ENCODE results near the gene IGSF3. TPM values are rescaled to one million over a fixed set of nuclear protein-coding genes. Genes with fewer than 3 reads are reported as not detected.
A peak's percentile ranks its signal among the peaks of the same experiment; 100 is the strongest.

IGSF3 gene
- 6.8 and 7.2 TPM in 2 replicates for total RNA-seq

- intact Hi-C loops (cut with micrococcal nuclease): loop anchor here (5.0 kb wide), 1 partner anchor 390 kb away; no protein-coding TSS in a partner anchor
- H3K4me1 Mint-ChIP-seq: peaks cover 16% of the 10 kb centered on the region
- ChIA-PET POLR2A (interaction anchor here (0.6 kb wide), 2 partner anchors 252 to 484 kb away, joined by 3 to 4 read pairs; no protein-coding TSS in a partner anchor), CTCF (interaction anchor here (1.3 kb wide), 1 partner anchor 93 kb away, joined by 4 read pairs; no protein-coding TSS in a partner anchor)
- H3K27me3 Mint-ChIP-seq: peaks cover 40% of the 10 kb centered on the region
- H3K9me3 Mint-ChIP-seq: no peaks in the 10 kb centered on the region
- no peak within 1 kb of the TSS for H3K27ac Mint-ChIP-seq
- no peaks in the 10 kb centered on the region for H3K36me3 Mint-ChIP-seq (ENCODE audit: low read depth)
- peak within 1 kb of the TSS; percentile 83 for H3K4me3 Mint-ChIP-seq
- DNase-seq (peak; percentile 36), ATAC-seq (ENCODE audit: low read depth) (peak; percentile 84)
- TF ChIP-seq CTCF (IDR thresholded peaks at IDR 0.05): no peak
Observed at GRCh38 chr1:116667575-116668105, at the start of gene IGSF3. Gene IGSF3, minus strand, starts transcription at chr1:116667733. Its CDS starts 1,407 bp downstream, at chr1:116666326.

DNA sequence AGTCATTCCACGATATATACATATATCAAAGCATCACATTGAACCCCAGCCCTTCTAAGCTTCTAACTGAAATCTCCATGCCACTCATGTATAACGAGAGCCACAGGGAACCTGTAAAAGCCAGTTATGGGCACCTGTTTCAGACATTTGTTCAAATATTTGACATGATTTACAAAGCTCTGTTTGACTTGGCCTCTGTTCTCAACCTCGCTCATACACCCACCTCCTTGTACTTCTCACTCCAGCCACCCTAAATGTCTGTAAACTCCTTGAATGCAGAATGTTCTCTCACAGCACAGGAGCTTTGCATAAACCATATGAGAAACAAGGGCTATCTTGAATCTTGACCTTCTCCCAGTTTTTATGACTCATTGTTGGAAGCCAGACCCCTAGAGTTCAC, 49.8 kb upstream of the IGSF3 start:
- CTCF ChIA-PET: interaction anchor here (1.8 kb wide), 1 partner anchor 9 kb away, joined by 6 read pairs; no protein-coding TSS in a partner anchor
- Mint-ChIP-seq H3K4me3 (no peak overlapping the region), H3K27ac (no peak overlapping the region), H3K36me3 (ENCODE audit: low read depth) (no peaks in the 10 kb centered on the region), H3K9me3 (no peaks in the 10 kb centered on the region), H3K27me3 (no peaks in the 10 kb centered on the region), H3K4me1 (no peaks in the 10 kb centered on the region)
- intact Hi-C loops (cut with micrococcal nuclease): no loop called here
- TF ChIP-seq CTCF (IDR thresholded peaks at IDR 0.05): no peak
- ATAC-seq (ENCODE audit: low read depth) (no peak), DNase-seq (no peak)
- POLR2A ChIA-PET: no interaction called here

DNA sequence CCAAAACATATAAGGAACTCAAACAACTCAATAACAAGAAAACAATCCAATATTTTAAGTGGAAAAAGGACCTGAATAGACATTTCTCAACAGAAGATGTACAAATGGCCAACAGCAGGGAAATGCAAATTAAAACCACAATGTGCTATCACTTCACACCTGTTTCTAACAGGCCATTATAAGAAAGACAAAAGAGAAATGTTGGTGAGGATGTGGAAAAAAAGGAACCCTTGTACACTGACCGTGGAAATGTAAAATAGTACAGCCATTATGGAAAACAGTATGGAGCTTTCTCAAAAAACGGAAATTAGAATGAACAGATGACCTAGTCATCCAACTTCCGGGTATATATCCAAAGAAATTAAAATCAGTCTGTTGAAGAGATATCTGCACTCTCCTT, 48.9 kb upstream of the IGSF3 start:
- ChIA-PET POLR2A (no interaction called here), CTCF (interaction anchor here (1.8 kb wide), 1 partner anchor 10 kb away, joined by 6 read pairs; no protein-coding TSS in a partner anchor)
- Mint-ChIP-seq H3K27me3 (no peaks in the 10 kb centered on the region), H3K4me1 (no peaks in the 10 kb centered on the region), H3K36me3 (ENCODE audit: low read depth) (no peaks in the 10 kb centered on the region), H3K27ac (no peak overlapping the region), H3K9me3 (no peaks in the 10 kb centered on the region), H3K4me3 (no peak overlapping the region)
- no peak for TF ChIP-seq CTCF (IDR thresholded peaks at IDR 0.05)
- DNase-seq: no peak
- intact Hi-C loops (cut with micrococcal nuclease): no loop called here
- ATAC-seq (ENCODE audit: low read depth): no peak

DNA sequence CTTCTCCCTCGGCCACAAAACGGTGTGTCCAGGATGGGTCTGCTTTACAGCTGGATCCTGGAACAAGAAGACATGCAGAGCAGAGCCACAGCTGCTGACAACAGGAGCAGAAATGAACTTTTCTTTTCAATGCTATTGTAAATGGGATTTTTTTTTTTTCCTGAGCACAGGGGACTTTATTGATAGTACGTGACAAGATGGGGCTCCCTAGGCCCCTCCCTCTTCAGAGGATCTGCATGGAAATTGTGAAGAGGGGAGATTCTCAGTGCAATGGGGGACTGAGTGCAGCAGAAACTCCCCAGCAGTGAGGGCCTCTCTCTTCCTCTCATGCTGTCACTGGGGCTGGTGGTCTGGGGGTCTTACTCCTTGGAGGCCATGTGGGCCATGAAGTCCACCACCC, 45.9 kb upstream of the IGSF3 start:
- TF ChIP-seq CTCF (IDR thresholded peaks at IDR 0.05): no peak
- intact Hi-C loops (cut with micrococcal nuclease): no loop called here
- no peaks in the 10 kb centered on the region for H3K4me1 Mint-ChIP-seq
- no peak overlapping the region for H3K27ac Mint-ChIP-seq
- no peak for ATAC-seq (ENCODE audit: low read depth)
- no peaks in the 10 kb centered on the region for H3K36me3 Mint-ChIP-seq (ENCODE audit: low read depth)
- POLR2A ChIA-PET: no interaction called here
- CTCF ChIA-PET: no interaction called here
- no peak overlapping the region for H3K4me3 Mint-ChIP-seq
- peaks cover 5% of the 10 kb centered on the region for H3K27me3 Mint-ChIP-seq
- no peak for DNase-seq
- no peaks in the 10 kb centered on the region for H3K9me3 Mint-ChIP-seq

DNA sequence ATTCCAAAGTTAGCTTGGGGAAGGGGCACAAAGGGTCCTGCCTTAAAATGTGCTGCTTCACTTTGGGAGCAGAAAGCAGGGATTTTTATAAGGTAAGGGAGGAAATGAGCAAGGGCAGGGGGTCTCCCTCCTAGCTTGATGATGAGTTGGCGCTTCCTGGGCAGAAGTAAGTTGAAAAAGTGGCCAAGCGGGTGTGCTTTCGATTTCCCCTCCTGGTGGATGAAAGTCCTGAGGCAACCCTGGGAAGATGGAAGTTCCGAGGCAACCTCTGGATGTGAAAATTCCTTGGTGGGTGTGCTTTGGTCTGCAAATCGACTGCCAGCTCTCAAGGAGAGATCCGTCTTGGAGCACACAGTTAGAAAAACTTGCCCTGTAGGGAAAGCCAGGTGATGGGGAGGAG, 45.0 kb upstream of the IGSF3 start:
- H3K27me3 Mint-ChIP-seq: peaks cover 11% of the 10 kb centered on the region
- no peak overlapping the region for H3K27ac Mint-ChIP-seq
- no peak overlapping the region for H3K4me3 Mint-ChIP-seq
- POLR2A ChIA-PET: no interaction called here
- TF ChIP-seq CTCF (IDR thresholded peaks at IDR 0.05): no peak
- ATAC-seq (ENCODE audit: low read depth) (no peak), DNase-seq (no peak)
- H3K9me3 Mint-ChIP-seq: no peaks in the 10 kb centered on the region
- H3K36me3 Mint-ChIP-seq (ENCODE audit: low read depth): no peaks in the 10 kb centered on the region
- intact Hi-C loops (cut with micrococcal nuclease): no loop called here
- CTCF ChIA-PET: no interaction called here
- H3K4me1 Mint-ChIP-seq: no peaks in the 10 kb centered on the region

Data from activated B cell treated with CpG ODN at 0.5 μM for 24 hours (primary cell).